GM18526 (cell line): ENCODE results near the gene GRID1.

Source experiments
- POLR2A ChIP-seq: IDR thresholded peaks from 3 replicates; pipeline ENCODE4 v1.6.1; 2011; ENCODE audit not compliant: insufficient read length; ENCODE audit errors: extremely low read depth

GRID1 gene

DNA sequence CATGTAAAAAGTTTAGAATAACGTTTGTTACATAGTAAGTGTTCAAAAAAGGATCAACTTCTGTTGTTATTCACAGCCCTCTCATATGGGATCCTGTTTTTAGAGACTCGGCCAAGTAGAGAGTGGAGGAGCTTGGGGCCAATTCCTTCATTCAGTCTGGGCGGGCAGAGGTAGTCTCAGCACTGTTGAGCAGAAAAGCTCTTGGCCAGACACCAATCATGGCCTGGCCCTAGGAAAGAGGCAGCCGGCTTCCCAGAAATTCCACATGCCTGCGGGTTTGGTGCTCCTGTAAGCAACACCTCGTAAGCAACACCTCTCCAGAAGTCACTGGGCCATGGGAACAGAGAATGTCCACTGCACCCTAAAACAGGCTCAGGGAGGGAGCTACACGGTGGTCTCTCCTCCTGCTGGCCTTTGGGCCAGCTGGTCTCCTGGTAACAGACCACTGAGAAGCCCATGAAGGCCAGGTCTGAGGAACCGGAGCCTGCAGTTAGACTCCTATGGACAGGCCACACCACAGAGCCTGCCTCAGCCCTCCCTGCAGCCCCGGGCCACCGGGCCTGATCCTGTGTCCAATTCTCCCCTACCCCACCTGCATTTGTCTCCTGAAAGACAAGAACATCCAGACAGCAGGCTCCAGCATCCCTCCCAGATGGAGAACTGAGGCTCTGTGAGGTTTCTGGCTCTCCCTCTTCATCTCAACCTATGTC is 149.1 kb downstream of the GRID1 start:
- no peak for TF ChIP-seq POLR2A

DNA sequence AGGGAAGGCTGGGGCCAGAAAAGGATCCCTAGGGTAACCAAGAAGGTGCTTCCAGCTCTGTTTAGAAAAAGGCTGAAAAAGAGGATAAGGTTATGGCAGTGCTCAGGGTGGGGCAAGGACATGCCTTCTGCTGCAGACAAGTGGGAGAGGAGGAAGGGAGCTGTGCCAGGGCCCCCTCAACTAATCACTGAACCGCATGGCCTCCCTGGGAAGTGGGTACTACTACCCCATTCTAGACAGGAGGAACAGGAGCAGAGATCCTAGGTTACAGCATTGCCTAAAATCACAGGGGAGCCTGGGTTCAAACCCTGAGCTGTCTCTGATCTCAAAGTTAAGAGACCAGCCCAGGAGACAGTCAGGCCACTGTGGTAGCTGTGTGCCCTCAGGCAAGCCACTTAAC is 149.7 kb downstream of the GRID1 start:
- TF ChIP-seq POLR2A = no peak

DNA sequence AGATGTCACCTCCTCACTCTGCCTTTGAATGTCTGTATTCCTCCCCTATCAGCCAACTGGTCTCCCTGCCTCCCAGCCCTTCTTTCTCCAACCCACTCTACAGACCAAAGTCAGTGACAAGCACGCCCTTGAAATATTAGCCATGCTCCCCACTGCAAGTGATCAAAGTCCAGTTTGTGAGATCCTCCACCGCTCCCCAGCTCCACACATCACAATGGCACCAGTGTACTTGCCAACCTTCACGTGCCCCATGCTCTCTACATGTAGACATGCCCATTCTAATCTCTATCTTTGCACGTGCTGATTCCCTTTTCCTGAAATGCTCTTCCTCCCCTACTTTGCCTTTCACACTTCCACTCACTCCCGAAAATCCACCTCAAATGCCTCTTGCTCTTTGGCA is 150.9 kb downstream of the GRID1 start:
- TF ChIP-seq POLR2A = no peak

DNA sequence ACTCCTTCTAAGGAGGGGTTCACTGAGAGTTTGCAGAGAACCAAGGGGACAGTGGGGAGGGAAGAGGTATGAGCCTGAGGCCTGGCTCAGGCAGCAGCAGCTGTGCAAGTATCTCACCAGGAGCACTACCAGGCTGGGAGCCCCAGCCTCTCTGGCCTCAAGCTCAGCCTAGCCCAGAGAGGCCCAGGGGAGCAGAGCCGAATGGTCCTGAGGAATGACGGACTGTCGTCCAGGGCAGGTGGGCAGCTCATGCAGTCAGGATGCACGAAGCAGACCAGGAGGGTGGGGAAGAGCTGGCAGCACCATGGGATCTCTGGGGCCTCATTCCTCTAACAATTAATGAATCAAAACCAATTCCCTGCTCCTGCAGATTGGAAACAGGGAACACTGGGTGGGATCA is 151.5 kb downstream of the GRID1 start:
- no peak for TF ChIP-seq POLR2A

DNA sequence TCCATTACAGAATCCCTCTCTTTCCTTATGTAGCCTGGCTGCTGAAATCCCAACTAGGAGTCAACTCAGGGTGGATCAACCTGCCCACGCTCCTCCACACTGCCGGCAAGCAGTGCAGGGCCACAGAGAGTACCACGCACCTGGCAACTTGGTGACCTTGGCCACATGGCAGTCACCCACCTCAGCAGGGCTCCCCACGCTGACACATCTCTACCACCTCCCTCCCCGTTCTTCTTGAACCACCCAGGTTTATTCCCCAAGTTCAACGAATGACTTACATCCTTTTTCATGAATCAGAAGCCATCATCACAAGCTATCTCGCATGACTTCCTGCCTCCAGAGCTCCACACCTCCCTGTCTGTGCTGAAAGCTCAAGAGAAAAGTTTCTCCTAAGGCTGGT is 153.4 kb downstream of the GRID1 start:
- TF ChIP-seq POLR2A = no peak

DNA sequence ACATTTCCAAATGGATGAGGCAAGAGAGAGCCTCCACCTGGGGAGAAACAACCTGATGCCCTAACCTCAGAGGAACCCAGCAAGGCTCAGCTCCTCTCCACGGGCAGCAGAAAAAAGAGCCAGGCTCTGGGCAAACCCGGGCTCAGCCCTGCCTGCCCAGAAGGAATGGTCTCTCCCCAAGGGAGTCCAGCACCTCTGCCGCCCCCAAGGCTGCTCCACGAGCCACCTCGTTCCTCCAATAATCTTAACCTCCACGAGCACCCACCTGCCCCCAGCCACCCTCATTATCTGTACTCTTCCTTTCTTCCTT is 154.2 kb downstream of the GRID1 start:
- no peak for TF ChIP-seq POLR2A

DNA sequence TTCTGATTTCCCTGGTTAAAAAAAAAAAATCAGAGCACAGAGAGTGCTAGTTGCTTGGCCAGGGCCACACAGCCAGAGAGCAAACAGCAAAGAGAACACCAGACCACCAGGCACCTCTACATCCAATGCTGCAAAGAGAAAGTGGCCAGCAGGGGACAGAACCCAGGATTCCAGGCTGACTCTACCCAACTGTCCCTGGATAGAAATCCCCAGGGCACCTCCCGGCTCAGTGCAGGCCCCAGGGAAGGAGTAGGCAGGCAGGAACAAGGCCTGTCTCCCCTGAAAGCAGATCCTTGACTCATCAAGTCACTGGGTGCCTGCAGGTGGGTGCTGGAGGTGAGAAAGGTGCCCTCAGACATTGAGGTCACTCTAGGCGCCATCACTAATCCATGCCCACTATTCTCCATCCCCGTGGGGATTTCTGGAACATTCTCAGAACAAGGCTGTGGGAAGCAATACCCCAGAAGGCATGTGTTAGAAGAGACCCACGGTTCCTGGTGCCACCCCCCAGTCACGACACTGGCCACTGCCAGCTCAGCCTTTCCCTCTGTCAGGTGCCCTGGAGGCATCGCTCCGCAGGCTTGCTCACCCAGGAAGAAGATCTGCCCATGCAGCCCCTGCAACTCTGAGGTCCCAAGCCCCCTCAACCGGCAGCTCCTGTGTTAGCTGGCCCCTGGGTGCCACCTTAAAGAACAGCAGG is 154.8 kb downstream of the GRID1 start:
- TF ChIP-seq POLR2A = no peak

DNA sequence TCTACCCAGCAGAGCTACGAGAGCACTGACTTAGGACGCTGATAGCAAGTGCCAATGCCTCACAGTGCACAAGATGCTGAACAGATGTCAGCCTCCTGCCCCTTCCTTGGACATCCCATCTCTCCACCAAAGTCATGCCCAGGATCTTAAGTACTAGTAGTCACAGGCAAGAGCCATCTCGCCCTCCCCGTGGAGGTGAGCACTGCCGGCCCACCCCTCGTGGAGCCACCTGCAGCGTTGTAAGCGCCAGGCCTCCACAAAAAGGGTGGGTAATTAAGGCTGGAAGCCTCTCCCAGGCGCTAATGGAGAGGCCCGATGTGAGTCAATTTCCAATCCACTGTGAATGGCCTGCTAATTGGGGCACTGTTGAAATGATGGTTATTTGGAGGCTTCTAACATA is 156.2 kb downstream of the GRID1 start:
- no peak for TF ChIP-seq POLR2A

DNA sequence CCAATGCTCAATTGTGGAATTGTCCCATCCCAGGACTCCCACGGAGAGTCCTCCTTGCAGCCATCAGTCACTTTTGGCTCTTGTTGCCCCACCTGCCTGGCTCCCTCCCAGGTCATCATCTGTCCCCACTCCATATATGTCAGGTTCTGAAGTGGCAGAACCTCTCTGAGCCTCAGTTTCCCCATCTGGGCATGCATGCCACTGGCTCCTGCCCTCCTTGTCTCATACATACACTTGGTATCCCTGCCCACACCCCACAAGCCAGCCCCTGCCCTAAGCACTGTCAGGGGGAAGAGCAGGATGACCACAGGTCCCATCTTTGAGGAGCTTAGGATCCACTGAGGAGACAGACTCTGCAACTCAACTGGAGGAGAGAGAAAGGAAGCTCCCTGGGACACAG is 156.9 kb downstream of the GRID1 start:
- TF ChIP-seq POLR2A = no peak

DNA sequence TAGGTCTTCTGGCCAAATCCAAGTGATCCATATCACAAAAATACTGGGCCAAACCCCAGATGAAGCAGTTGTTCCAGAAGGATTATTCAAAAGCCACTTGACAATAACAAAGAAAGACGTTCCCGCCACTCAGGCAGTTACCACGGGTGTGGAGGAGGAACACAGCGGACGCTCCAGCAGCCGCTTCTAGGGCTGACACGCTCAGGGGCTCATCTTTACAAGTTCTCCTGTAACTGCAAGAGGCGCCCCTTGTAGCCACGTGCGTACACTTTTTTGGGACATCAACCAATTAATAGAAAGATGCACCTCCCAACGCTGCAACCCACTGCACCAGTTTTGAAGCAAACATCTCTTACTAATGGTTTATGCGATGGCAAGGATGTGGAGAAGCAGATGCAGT is 159.4 kb downstream of the GRID1 start:
- no peak for TF ChIP-seq POLR2A

DNA sequence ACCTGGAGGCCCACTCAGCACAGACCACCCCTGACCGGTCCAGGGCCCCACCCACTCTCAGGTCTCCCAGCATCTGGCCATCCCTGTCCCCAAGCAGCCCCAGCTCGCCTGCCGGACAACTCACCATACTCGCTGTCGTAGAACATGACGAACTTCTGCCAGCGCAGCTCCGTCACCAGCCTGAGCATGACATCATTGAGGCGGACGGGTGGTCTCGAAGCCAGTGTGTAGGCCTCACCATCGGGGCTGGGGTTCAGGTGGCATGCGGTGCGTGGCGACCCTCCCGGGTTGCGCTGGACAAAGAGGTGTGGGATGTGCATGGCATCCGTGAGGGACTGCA is 160.4 kb downstream of the GRID1 start:
- no peak for TF ChIP-seq POLR2A

DNA sequence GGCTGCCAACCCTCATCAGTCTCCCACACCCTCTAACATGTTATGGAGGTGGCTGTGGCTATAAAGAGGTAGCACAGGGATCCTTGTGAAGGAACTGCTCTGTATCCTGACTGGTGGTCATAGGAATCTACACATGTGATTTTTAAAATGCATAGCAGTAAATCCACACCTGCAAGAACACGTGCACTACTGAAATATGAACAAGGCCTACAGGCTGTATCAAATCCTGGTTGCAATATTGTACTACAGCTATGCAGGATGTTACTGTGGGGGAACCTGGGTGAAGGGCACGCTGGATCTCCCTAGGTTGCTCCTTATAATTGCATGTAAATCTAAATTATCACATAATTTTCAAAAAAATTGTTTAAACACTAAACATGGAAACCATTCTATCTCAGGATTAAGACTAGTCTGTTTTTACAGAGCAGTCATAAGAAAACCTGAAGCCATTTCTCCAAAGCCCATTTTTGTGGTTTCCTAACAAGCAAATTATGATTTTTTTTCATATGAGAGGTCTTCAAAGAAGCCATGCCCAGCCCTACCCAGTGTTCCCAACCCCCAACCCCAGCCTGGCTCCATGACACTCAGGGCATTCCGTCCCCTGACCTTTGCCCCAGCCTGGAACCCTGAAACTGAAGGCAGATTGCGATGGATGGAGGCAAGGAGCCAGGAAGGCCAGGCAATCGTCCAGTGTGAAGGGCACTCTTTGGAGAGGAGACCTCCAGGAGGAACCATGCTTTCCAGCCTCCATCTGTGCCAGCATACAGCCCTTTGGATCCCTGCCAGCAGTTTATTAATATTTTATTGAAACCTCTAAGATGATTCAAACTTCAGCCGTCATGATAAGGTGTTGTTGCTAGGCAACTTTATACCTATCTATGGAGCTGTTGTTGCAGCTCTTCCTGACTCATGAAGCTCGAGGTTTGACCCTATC is 161.0 kb downstream of the GRID1 start:
- no peak for TF ChIP-seq POLR2A

DNA sequence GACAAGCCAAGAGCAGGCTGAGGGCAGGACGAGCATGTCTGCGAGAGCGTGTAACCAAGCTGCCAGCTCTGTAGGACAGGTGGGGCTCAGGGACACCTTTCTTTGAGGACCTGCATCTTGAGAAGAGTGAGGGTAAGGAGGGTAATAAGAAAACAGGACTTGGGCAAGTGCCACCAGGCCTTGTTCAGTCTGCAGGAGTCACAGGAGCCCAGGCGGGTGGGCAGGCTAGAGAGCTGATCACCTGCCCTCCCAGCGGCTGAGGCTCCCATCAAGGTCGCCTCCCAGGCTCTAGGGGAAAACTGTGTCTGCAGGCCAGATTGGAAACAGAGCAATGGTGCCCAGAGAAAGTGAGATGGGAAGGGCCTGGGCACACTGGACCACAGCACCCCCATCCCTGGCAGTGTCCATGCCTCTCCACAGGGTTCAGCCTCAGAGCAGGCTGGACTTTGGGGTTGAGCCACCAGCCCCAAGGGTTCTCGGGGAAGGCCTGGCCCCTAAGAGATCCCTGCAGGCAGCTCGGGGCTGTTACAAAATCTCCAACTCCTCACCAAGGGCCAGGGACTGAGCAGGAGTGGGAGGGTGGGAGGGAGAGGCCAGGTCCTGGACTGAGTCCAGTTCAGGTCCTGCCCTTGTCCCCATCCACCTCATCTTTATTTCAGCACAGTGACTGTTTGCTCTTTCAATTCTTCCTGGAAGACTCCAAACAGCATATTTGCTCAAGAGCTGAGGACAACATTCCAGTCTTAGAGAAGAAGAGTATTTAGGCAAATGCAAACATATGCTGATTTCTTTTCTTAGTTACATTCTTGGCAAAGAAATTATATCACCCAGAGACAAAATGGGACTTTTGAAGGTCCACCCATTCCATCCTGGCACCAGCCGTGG is 161.9 kb downstream of the GRID1 start:
- TF ChIP-seq POLR2A = no peak

DNA sequence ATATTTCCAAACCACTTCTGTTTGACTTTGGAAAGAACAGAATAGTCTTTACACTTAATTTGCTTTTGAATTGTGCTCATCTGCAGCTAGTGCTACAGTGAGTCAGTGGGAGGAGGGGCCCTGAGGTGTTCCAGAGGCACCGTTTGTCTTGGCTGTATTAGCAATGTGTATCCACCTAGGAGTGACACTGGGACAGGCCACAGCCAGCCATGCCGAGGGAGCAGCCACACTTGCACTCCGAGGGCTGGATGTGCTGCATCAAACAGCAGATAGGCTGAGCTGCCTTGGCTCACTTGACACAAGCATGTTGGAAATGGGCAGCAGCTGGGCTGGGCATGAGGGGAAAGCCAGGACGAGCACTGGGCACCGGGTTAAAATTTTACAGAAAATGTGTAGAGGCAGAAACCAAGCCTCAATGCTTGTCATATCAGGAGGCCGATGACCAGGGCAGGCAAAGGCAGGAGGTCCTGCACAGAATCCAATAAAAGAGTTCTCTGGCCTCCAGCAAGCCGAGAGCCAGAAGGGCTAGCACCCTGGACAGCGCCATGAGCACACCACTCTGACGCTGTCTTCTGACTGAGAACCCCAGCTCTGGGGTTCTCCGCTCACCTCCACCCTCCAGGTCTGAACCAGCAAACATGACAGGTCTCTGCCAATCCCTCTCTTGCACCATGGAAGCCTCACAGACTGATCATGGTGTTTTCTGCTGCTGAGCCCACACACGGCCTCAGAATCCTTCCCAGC is 163.3 kb downstream of the GRID1 start:
- no peak for TF ChIP-seq POLR2A
